ENCODE data around the gene THSD7A.

- no peak for TF ChIP-seq CTCF (IDR thresholded peaks at IDR 0.05)
- TF ChIP-seq POLR2A (IDR thresholded peaks at IDR 0.05), result no peak
Measured at GRCh38 chr7:11541330-11541729, 290.7 kb downstream of the THSD7A start.

Measured in lower leg skin (tissue), 3 donors.